ENCODE data around the gene APOD.
"Not testable (repeated sequence)": the region's sequence is repeated elsewhere in the genome, so short reads cannot be mapped to it uniquely, and the experiment has no call there.

The APOD gene

GRCh38 chr3:195617784-195618659 lies 34.3 kb upstream of the APOD start:
- not testable (repeated sequence) for DNase-seq

- DNase-seq = not testable (repeated sequence)
Measured at GRCh38 chr3:195617134-195617533, 33.4 kb upstream of the APOD start.

GRCh38 chr3:195616681-195617080 lies 32.9 kb upstream of the APOD start:
- no peak for DNase-seq

- not testable (repeated sequence) for DNase-seq
Measured at GRCh38 chr3:195615952-195616537, 32.3 kb upstream of the APOD start.

GRCh38 chr3:195614672-195615504 lies 31.1 kb upstream of the APOD start:
- not testable (repeated sequence) for DNase-seq

GRCh38 chr3:195613468-195614069 lies 29.8 kb upstream of the APOD start:
- no peak for DNase-seq

GRCh38 chr3:195612075-195612800 lies 28.5 kb upstream of the APOD start:
- no peak for DNase-seq

GRCh38 chr3:195609229-195609628 lies 25.5 kb upstream of the APOD start:
- peak; percentile 45 to 64 for DNase-seq

GRCh38 chr3:195601785-195602184 lies 18.0 kb upstream of the APOD start:
- DNase-seq = not testable (repeated sequence)

- no peak for DNase-seq
Measured at GRCh38 chr3:195601382-195601781, 17.6 kb upstream of the APOD start.

GRCh38 chr3:195599926-195600325 lies 16.2 kb upstream of the APOD start:
- DNase-seq = not testable (repeated sequence)

GRCh38 chr3:195599516-195599915 lies 15.8 kb upstream of the APOD start:
- DNase-seq = not testable (repeated sequence)

GRCh38 chr3:195597848-195598247 lies 14.1 kb upstream of the APOD start:
- DNase-seq = no peak

GRCh38 chr3:195597229-195597628 lies 13.5 kb upstream of the APOD start:
- DNase-seq = no peak

- no peak for DNase-seq
Measured at GRCh38 chr3:195596765-195597171, 13.0 kb upstream of the APOD start.

- DNase-seq = no peak
Measured at GRCh38 chr3:195595785-195596531, 12.2 kb upstream of the APOD start.

GRCh38 chr3:195591852-195592251 lies 8.1 kb upstream of the APOD start:
- no peak for DNase-seq

- DNase-seq = no peak
Measured at GRCh38 chr3:195591220-195591619, 7.5 kb upstream of the APOD start.

- DNase-seq = not testable (repeated sequence)
Measured at GRCh38 chr3:195590381-195590780, 6.6 kb upstream of the APOD start.

GRCh38 chr3:195589796-195590195 lies 6.1 kb upstream of the APOD start:
- not testable (repeated sequence) for DNase-seq

GRCh38 chr3:195587824-195588223 lies 4.1 kb upstream of the APOD start:
- DNase-seq = no peak

All from CD4-positive, alpha-beta T cell treated with Interleukin-1 beta for 1 hour (primary cell).